A549 (cell line): Measurements from ENCODE around the gene KIF3B. TPM values are rescaled to one million over a fixed set of nuclear protein-coding genes. Genes with fewer than 3 reads are reported as not detected.

Experiments
- ATAC-seq, 2 experiments: fragments of 200-7000 bp in 1 of 2; fragments of >200 bp in 1 of 2; cut with Nextera tagmentation in 1 of 2; cut with Tn5 transposase in 1 of 2; 3 replicates each; pipeline versions ENCODE4 v1.8.0 to v1.9.1; 2018 to 2020; ENCODE audit warnings: mild to moderate bottlenecking in 1 of 2, moderate library complexity in 1 of 2
- CTCF ChIA-PET: fragments of 300-600 bp; sonication (Branson Sonifier 250); formaldehyde crosslinking; extraction: SDS; loops from one replicate; lab custom pipeline; 2021; ENCODE audit warnings: antibody characterized with exemption, inconsistent platforms; lab: Yijun Ruan, JAX
- POLR2A ChIA-PET: fragments of 350-600 bp; formaldehyde crosslinking; extraction: SDS; loops from one replicate; lab custom pipeline; 2021; ENCODE audit warnings: antibody characterized with exemption, inconsistent platforms; lab: Yijun Ruan, JAX
- DNase-seq, 2 experiments: peaks; one replicate each; pipeline versions ENCODE4 v3.0.0 to v3.0.0-alpha.2; 2011 to 2016; ENCODE audit warnings: low read depth in 1 of 2, low spot score in 1 of 2
- FAIRE-seq: peaks from 2 replicates; lab custom pipeline; 2011; peaks lifted over from hg19 to GRCh38; lab: Jason Lieb, UNC
- H3K27ac ChIP-seq, 2 experiments: fragments of >200 bp; sonication (Bioruptor Twin); formaldehyde crosslinking; 3 replicates each; pipeline ENCODE4 v1.5.1; 2016 to 2017
- H3K4me1 ChIP-seq: fragments of >200 bp; sonication (Bioruptor Twin); formaldehyde crosslinking; 3 replicates; pipeline ENCODE4 v1.6.1; 2016
- H3K4me2 ChIP-seq: fragments of >200 bp; sonication (Bioruptor Twin); formaldehyde crosslinking; 3 replicates; pipeline ENCODE4 v1.6.1; 2016
- H3K4me3 ChIP-seq: fragments of >200 bp; sonication (Bioruptor Twin); formaldehyde crosslinking; 3 replicates; pipeline ENCODE4 v1.5.1; 2016
- H3K9me3 ChIP-seq: fragments of >200 bp; sonication (Bioruptor Twin); formaldehyde crosslinking; 3 replicates; pipeline ENCODE4 v1.6.1; 2016
- CBX2 ChIP-seq: fragments of 200-600 bp; sonication (generic); IDR thresholded peaks from 2 replicates; pipeline ENCODE4 v1.6.1; 2016; ENCODE audit warnings: low read depth, mild to moderate bottlenecking, borderline replicate concordance
- CHD2 ChIP-seq: fragments of 150-350 bp; IDR thresholded peaks from 2 replicates; pipeline ENCODE4 v1.6.1; 2014; ENCODE audit warnings: low read length; ENCODE audit not compliant: partially characterized antibody
- EP300 ChIP-seq, 2 experiments: fragments of >200 bp; sonication (Bioruptor Twin); formaldehyde crosslinking; IDR thresholded peaks; 2 replicates in 1 of 2; 3 replicates in 1 of 2; pipeline ENCODE4 v1.6.1; 2016 to 2017
- ESRRA ChIP-seq: fragments of 150-350 bp; IDR thresholded peaks from 2 replicates; pipeline ENCODE4 v1.6.1; 2014; ENCODE audit warnings: mild to moderate bottlenecking, low read length, borderline replicate concordance
- FOSB ChIP-seq: fragments of 250-450 bp; sonication (Bioruptor Pico); IDR thresholded peaks from 2 replicates; pipeline ENCODE4 v1.5.0; 2020; ENCODE audit warnings: mild to moderate bottlenecking, moderate library complexity
- FOXS1 ChIP-seq: fragments of 250-450 bp; sonication (Bioruptor Pico); IDR thresholded peaks from 2 replicates; pipeline ENCODE4 v1.5.0; 2020; ENCODE audit warnings: mild to moderate bottlenecking, moderate library complexity
- GATA3 ChIP-seq: IDR thresholded peaks from 2 replicates; pipeline ENCODE4 v1.6.1; 2012; ENCODE audit warnings: borderline replicate concordance
- HMGXB4 ChIP-seq: fragments of 250-450 bp; sonication (Bioruptor Pico); IDR thresholded peaks from 2 replicates; pipeline ENCODE4 v1.5.0; 2021; ENCODE audit warnings: mild to moderate bottlenecking, moderate library complexity, borderline replicate concordance
- HOXB13 ChIP-seq: fragments of 250-450 bp; sonication (Bioruptor Pico); IDR thresholded peaks from 2 replicates; pipeline ENCODE4 v1.5.0; 2020; ENCODE audit warnings: low read depth, mild to moderate bottlenecking, moderate library complexity
- HOXB5 ChIP-seq: fragments of 250-450 bp; sonication (Bioruptor Pico); IDR thresholded peaks from 2 replicates; pipeline ENCODE4 v1.5.0; 2020; ENCODE audit warnings: mild to moderate bottlenecking, moderate library complexity
- JUNB ChIP-seq: fragments of >200 bp; sonication (Bioruptor Twin); formaldehyde crosslinking; IDR thresholded peaks from 2 replicates; pipeline ENCODE4 v1.6.1; 2016
- KDM5A ChIP-seq: fragments of 200-600 bp; sonication (generic); IDR thresholded peaks from 2 replicates; pipeline ENCODE4 v1.6.1; 2016; ENCODE audit warnings: antibody characterized with exemption, mild to moderate bottlenecking
- MAFK ChIP-seq: fragments of 450-650 bp; IDR thresholded peaks from 2 replicates; pipeline ENCODE4 v1.6.1; 2014; ENCODE audit not compliant: partially characterized antibody
- MAX ChIP-seq: IDR thresholded peaks from 2 replicates; pipeline ENCODE4 v1.6.1; 2012
- NPAS2 ChIP-seq: fragments of 250-450 bp; sonication (Bioruptor Pico); IDR thresholded peaks from 2 replicates; pipeline ENCODE4 v1.8.0; 2022; ENCODE audit warnings: mild to moderate bottlenecking, moderate library complexity, borderline replicate concordance
- PBX3 ChIP-seq: IDR thresholded peaks from 2 replicates; pipeline ENCODE4 v1.6.1; 2012
- POLR2AphosphoS2 ChIP-seq: conservative IDR thresholded peaks from 2 replicates; pipeline ENCODE4 v1.6.1; 2012; ENCODE audit warnings: low read length, improper control_type of control experiment, inconsistent platforms
- RNF2 ChIP-seq: fragments of 200-600 bp; sonication (generic); IDR thresholded peaks from 2 replicates; pipeline ENCODE4 v1.6.1; 2016; ENCODE audit warnings: low read depth, mild to moderate bottlenecking, antibody characterized with exemption, moderate library complexity, borderline replicate concordance
- SMC3 ChIP-seq: fragments of >200 bp; sonication (Bioruptor Twin); formaldehyde crosslinking; IDR thresholded peaks from 3 replicates; pipeline ENCODE4 v1.6.1; 2018; ENCODE audit warnings: inconsistent platforms
- USF2 ChIP-seq: fragments of 450-650 bp; IDR thresholded peaks from 2 replicates; pipeline ENCODE4 v1.6.1; 2014; ENCODE audit warnings: antibody characterized with exemption
- ZC3H11A ChIP-seq: fragments of 450-650 bp; IDR thresholded peaks from 2 replicates; pipeline ENCODE4 v1.6.1; 2014; ENCODE audit warnings: antibody characterized with exemption, mild to moderate bottlenecking
- ZNF302 ChIP-seq: fragments of 250-450 bp; sonication (Bioruptor Pico); IDR thresholded peaks from 2 replicates; pipeline ENCODE4 v1.9.0; 2021; ENCODE audit warnings: inconsistent platforms, mild to moderate bottlenecking, moderate library complexity
- WGBS: methylation state at CpG from one replicate; pipeline ENCODE4 v1.1.6; 2017; ENCODE audit errors: missing lambda C conversion rate; 5-methylcytosine and 5-hydroxymethylcytosine counted together
- polyA plus RNA-seq, 4 experiments: library from polyadenylated mRNA; depleted of rRNA in 3 of 4; stranded (reverse); fragments of >200 nt; fragmentation: RNase III in 1 of 4; extraction: RNeasy Plus Mini Kit Qiagen cat#74134 plus additional on column Dnase treatment in 1 of 4; gene quantifications; 2 replicates in 3 of 4; 3 replicates in 1 of 4; pipeline ENCODE4 v1.2.3, GENCODE V29; 2011 to 2017

KIF3B gene
- polyA plus RNA-seq, 2 of the 4 experiments (the other 2 are of a cell fraction): 23.7 to 33.7 TPM

GRCh38 chr20:32230707-32231106 lies 46.7 kb upstream of the KIF3B start:
- TF ChIP-seq FOXS1: no peak
- TF ChIP-seq ZNF302: no peak
- no peak for TF ChIP-seq SMC3
- no peak for TF ChIP-seq KDM5A
- TF ChIP-seq MAX: no peak
- TF ChIP-seq ZC3H11A: no peak
- no peak for TF ChIP-seq USF2
- TF ChIP-seq MAFK: no peak
- TF ChIP-seq CBX2: no peak
- no peak for TF ChIP-seq HOXB13 (CRISPR knock-in tag)
- no peak for TF ChIP-seq PBX3
- no peak for TF ChIP-seq CHD2
- Histone ChIP-seq H3K27ac (no peak overlapping the region), H3K4me1 (no peaks in the 10 kb centered on the region), H3K4me3 (no peak overlapping the region), H3K4me2 (no peak overlapping the region), H3K9me3 (no peaks in the 10 kb centered on the region)
- FAIRE-seq: no peak
- ChIA-PET CTCF (interaction anchor here (1.3 kb wide), 1 partner anchor 10 kb away, joined by 3 read pairs; no protein-coding TSS in a partner anchor), POLR2A (no interaction called here)
- no peak for ATAC-seq
- 96% methylated on average over 13 of the region's 13 CpGs for WGBS
- DNase-seq: no peak

GRCh38 chr20:32231245-32231644 lies 46.2 kb upstream of the KIF3B start:
- peak in 1 of 2 experiments; percentile 24; a peak in 2 of 6 replicates for ATAC-seq
- TF ChIP-seq MAFK: no peak
- no peak for TF ChIP-seq POLR2AphosphoS2
- TF ChIP-seq MAX: no peak
- TF ChIP-seq GATA3: no peak
- TF ChIP-seq RNF2: no peak
- TF ChIP-seq FOSB (CRISPR knock-in tag): no peak
- no peak for TF ChIP-seq JUNB
- no peak for TF ChIP-seq ESRRA
- TF ChIP-seq HOXB5: no peak
- TF ChIP-seq, all 56 proteins: peak for 0
- Histone ChIP-seq H3K4me2 (no peak overlapping the region), H3K4me1 (no peaks in the 10 kb centered on the region), H3K9me3 (no peaks in the 10 kb centered on the region), H3K27ac (no peak overlapping the region), H3K4me3 (no peak overlapping the region)
- WGBS: 92% methylated on average over 4 of the region's 4 CpGs
- ChIA-PET POLR2A (no interaction called here), CTCF (interaction anchor here (1.2 to 1.4 kb wide), 2 partner anchors 15 to 22 kb away, joined by 3 read pairs; no protein-coding TSS in a partner anchor)
- no peak for FAIRE-seq
- no peak for DNase-seq

- 93% methylated on average over 4 of the region's 4 CpGs for WGBS
- Histone ChIP-seq H3K9me3 (no peaks in the 10 kb centered on the region), H3K27ac (no peak overlapping the region), H3K4me3 (no peak overlapping the region), H3K4me1 (no peaks in the 10 kb centered on the region), H3K4me2 (no peak overlapping the region)
- POLR2A ChIA-PET: no interaction called here
- CTCF ChIA-PET: interaction anchor here (1.2 to 1.4 kb wide), 2 partner anchors 14 to 22 kb away, joined by 3 read pairs; no protein-coding TSS in a partner anchor
- DNase-seq: no peak
- FAIRE-seq: no peak
- no peak for ATAC-seq
- TF ChIP-seq MAFK: peak; percentile 98
- TF ChIP-seq NPAS2: no peak
- TF ChIP-seq RNF2: no peak
- TF ChIP-seq USF2: no peak
- TF ChIP-seq EP300 (IDR thresholded peaks at IDR 0.05): no peak
- no peak for TF ChIP-seq FOXS1
- TF ChIP-seq HMGXB4: no peak
- TF ChIP-seq, all 56 proteins: peak for 1
Measured at GRCh38 chr20:32231847-32232246, 45.6 kb upstream of the KIF3B start.
